HepG2 (cell line): ENCODE results near the gene CHST6. TPM values are rescaled to one million over a fixed set of nuclear protein-coding genes. Genes with fewer than 3 reads are reported as not detected.

ENCODE experiments used
- ATAC-seq: fragments of 200-7000 bp; cut with Tn5 transposase; 3 replicates; pipeline ENCODE4 v1.9.1; 2020; ENCODE audit warnings: mild to moderate bottlenecking, moderate library complexity
- BruUV-seq: library from RNA; stranded (reverse); fragments of 400-500 nt; replicated peaks from 2 replicates; lab custom pipeline; 2021; lab: Mats Ljungman, UMichigan
- CTCF ChIA-PET: fragments of 300-600 bp; formaldehyde crosslinking; extraction: SDS; loops from one replicate; lab custom pipeline; 2021; ENCODE audit warnings: low total read pairs, inconsistent platforms, low intra/inter-chr PET ratio; lab: Yijun Ruan, JAX
- POLR2A ChIA-PET: fragments of 350-600 bp; sonication (Branson Sonifier 250); formaldehyde crosslinking; loops from one replicate; lab custom pipeline; 2020; ENCODE audit warnings: antibody characterized with exemption, inconsistent platforms; lab: Yijun Ruan, JAX
- DNase-seq: peaks from one replicate; pipeline ENCODE4 v3.0.0-alpha.2; 2015; ENCODE audit warnings: low spot score
- FAIRE-seq: peaks from 3 replicates; lab custom pipeline; 2011; peaks lifted over from hg19 to GRCh38; lab: Jason Lieb, UNC
- H2AFZ ChIP-seq: one replicate; pipeline ENCODE4 v1.6.1; 2011; ENCODE audit warnings: low read length, inconsistent platforms
- H3K27ac ChIP-seq: fragments of 300-600 bp; 3 replicates; pipeline ENCODE4 v1.8.0; 2011; ENCODE audit warnings: mixed run types, mild to moderate bottlenecking, mixed read lengths, low read length, inconsistent platforms; ENCODE audit not compliant: insufficient read depth; ENCODE audit errors: extremely low read length
- H3K27me3 ChIP-seq, 2 experiments: fragments of 200-600 bp in 1 of 2; 2 replicates in 1 of 2; 3 replicates in 1 of 2; pipeline versions ENCODE4 v1.6.0 to v1.8.0; 2011; ENCODE audit warnings: low read length in 2 of 2, mild to moderate bottlenecking in 2 of 2, moderate library complexity in 2 of 2, inconsistent platforms in 1 of 2; ENCODE audit not compliant: insufficient read depth in 2 of 2, control insufficient read depth in 1 of 2
- H3K36me3 ChIP-seq, 2 experiments: fragments of 200-600 bp in 1 of 2; replicated peaks in 1 of 2; 2 replicates in 1 of 2; 3 replicates in 1 of 2; pipeline versions ENCODE4 v1.5.1 to v1.8.0; 2011; ENCODE audit warnings: low read length in 2 of 2, inconsistent platforms in 1 of 2; ENCODE audit not compliant: insufficient read depth in 2 of 2, control insufficient read depth in 1 of 2
- H3K4me1 ChIP-seq: 2 replicates; pipeline ENCODE4 v1.5.1; 2012; ENCODE audit warnings: low read length, inconsistent platforms; ENCODE audit not compliant: insufficient read depth
- H3K4me2 ChIP-seq: 2 replicates; pipeline ENCODE4 v1.6.0; 2011; ENCODE audit warnings: low read depth, low read length, inconsistent platforms
- H3K4me3 ChIP-seq, 3 experiments: fragments of 200-600 bp in 1 of 3; sonication (generic), shearing (Covaris generic) in 1 of 3; replicated peaks in 1 of 3; 2 replicates each; pipeline ENCODE4 v1.5.1; 2011 to 2016; ENCODE audit warnings: low read length in 3 of 3, inconsistent platforms in 2 of 3, low read depth in 2 of 3, mild to moderate bottlenecking in 2 of 3, control low read depth in 1 of 3, mixed read lengths in 1 of 3; ENCODE audit not compliant: insufficient read depth in 1 of 3
- H3K79me2 ChIP-seq: one replicate; pipeline ENCODE4 v1.6.1; 2011; ENCODE audit warnings: low read length, inconsistent platforms; ENCODE audit not compliant: insufficient read depth
- H3K9ac ChIP-seq: 2 replicates; pipeline ENCODE4 v1.6.0; 2011; ENCODE audit warnings: mild to moderate bottlenecking, low read depth, low read length, inconsistent platforms; ENCODE audit not compliant: insufficient read depth
- H3K9me3 ChIP-seq: 2 replicates; pipeline ENCODE4 v1.5.1; 2012; ENCODE audit warnings: mild to moderate bottlenecking, low read length
- H4K20me1 ChIP-seq: 2 replicates; pipeline ENCODE4 v1.6.0; 2011; ENCODE audit warnings: inconsistent platforms, mild to moderate bottlenecking, low read length, moderate library complexity; ENCODE audit not compliant: insufficient read depth
- ASH2L ChIP-seq: fragments of 300-600, 200-600 bp; sonication (generic); IDR thresholded peaks from 2 replicates; pipeline ENCODE4 v1.7.0; 2017; ENCODE audit warnings: low read depth, mild to moderate bottlenecking, moderate library complexity, mixed read lengths, low read length; ENCODE audit not compliant: insufficient read length
- DR1 ChIP-seq: sonication (generic); formaldehyde crosslinking; IDR thresholded peaks from 2 replicates; pipeline ENCODE4 v1.8.0; 2021; ENCODE audit warnings: mild to moderate bottlenecking, missing genetic modification reagents, inconsistent platforms
- HOXA9 ChIP-seq: sonication (generic); formaldehyde crosslinking; IDR thresholded peaks from 2 replicates; pipeline ENCODE4 v1.8.1; 2022; ENCODE audit warnings: missing genetic modification reagents, mild to moderate bottlenecking, moderate library complexity, borderline replicate concordance
- ISL2 ChIP-seq: sonication (generic); formaldehyde crosslinking; IDR thresholded peaks from 2 replicates; pipeline ENCODE4 v1.5.0; 2020; ENCODE audit warnings: missing genetic modification reagents
- NRL ChIP-seq: sonication (generic); formaldehyde crosslinking; IDR thresholded peaks from 2 replicates; pipeline ENCODE4 v1.5.0; 2020; ENCODE audit warnings: missing genetic modification reagents, mild to moderate bottlenecking, moderate library complexity, borderline replicate concordance
- SMARCE1 ChIP-seq: fragments of 450-650 bp; IDR thresholded peaks from 2 replicates; pipeline ENCODE4 v1.6.1; 2017; ENCODE audit warnings: borderline replicate concordance
- SP2 ChIP-seq: sonication (generic); formaldehyde crosslinking; IDR thresholded peaks from 2 replicates; pipeline ENCODE4 v1.5.1; 2020; ENCODE audit warnings: mild to moderate bottlenecking, missing genetic modification reagents
- SRF ChIP-seq: IDR thresholded peaks from 2 replicates; pipeline ENCODE4 v1.6.1; 2011; ENCODE audit warnings: mild to moderate bottlenecking, low read depth, low read length, moderate library complexity
- ZNF768 ChIP-seq: sonication (generic); formaldehyde crosslinking; IDR thresholded peaks from 2 replicates; pipeline ENCODE4 v1.4.0; 2020; ENCODE audit warnings: missing genetic modification reagents
- WGBS: methylation state at CpG from one replicate; pipeline ENCODE4 v1.1.6; 2017; ENCODE audit warnings: low lambda C conversion rate; 5-methylcytosine and 5-hydroxymethylcytosine counted together
- in situ Hi-C: cut with HindIII; loops from 2 replicates; pipeline ENCODE4 v1.10.0; 2017; ENCODE audit warnings: low pct_unique_long_range_greater_than_20kb; ENCODE audit not compliant: extremely low pct_ligation_motif_present
- intact Hi-C: fragments of 100-400 bp; cut with micrococcal nuclease; formaldehyde crosslinking; loops from one replicate; pipeline ENCODE4 v1.10.0; 2022; ENCODE audit not compliant: unreplicated experiment
- polyA plus RNA-seq, 8 experiments: library from polyadenylated mRNA; depleted of rRNA in 3 of 8; stranded (reverse) in 7 of 8; unstranded in 1 of 8; fragments of >200 nt; fragmentation: Illumina TruSeq in 4 of 8; extraction: Trizol in 4 of 8; gene quantifications; 2 replicates each; pipeline versions ENCODE4 v1.2.1 to v1.2.3, GENCODE V29; 2011 to 2016; ENCODE audit warnings: low read depth in 4 of 8, missing spikeins in 1 of 8, mixed read lengths in 1 of 8; ENCODE audit not compliant: insufficient read depth in 1 of 8
- total RNA-seq, 5 experiments: library from RNA; depleted of rRNA; stranded (reverse); fragments of >200 nt; fragmentation: Illumina TruSeq; extraction: Trizol; gene quantifications; 2 replicates each; pipeline ENCODE4 v1.2.3, GENCODE V29; 2016; ENCODE audit warnings: low read depth in 1 of 5
- TF ChIP-seq, protein P1 (sequence below): sonication (generic); formaldehyde crosslinking; IDR thresholded peaks from 2 replicates; pipeline ENCODE4 v1.4.0; 2020; ENCODE audit warnings: mild to moderate bottlenecking, missing genetic modification reagents
- TF ChIP-seq, protein P2 (sequence below): sonication (generic); formaldehyde crosslinking; IDR thresholded peaks from 2 replicates; pipeline ENCODE4 v1.4.0; 2020; ENCODE audit warnings: missing genetic modification reagents, low read depth, mild to moderate bottlenecking, borderline replicate concordance
- TF ChIP-seq, protein P3 (sequence below): sonication (generic); formaldehyde crosslinking; IDR thresholded peaks from 2 replicates; pipeline ENCODE4 v1.8.1; 2023; ENCODE audit warnings: mild to moderate bottlenecking, inconsistent platforms, moderate library complexity, missing genetic modification reagents, borderline replicate concordance
- TF ChIP-seq, protein P4 (sequence below): fragments of 450-650 bp; IDR thresholded peaks from 2 replicates; pipeline ENCODE4 v1.6.1; 2016
- TF ChIP-seq, protein P5 (sequence below): sonication (generic); formaldehyde crosslinking; IDR thresholded peaks from 2 replicates; pipeline ENCODE4 v1.5.0; 2020; ENCODE audit warnings: missing genetic modification reagents
- TF ChIP-seq, protein P6 (sequence below): sonication (generic); formaldehyde crosslinking; IDR thresholded peaks from 2 replicates; pipeline ENCODE4 v1.5.1; 2020; ENCODE audit warnings: missing genetic modification reagents, mild to moderate bottlenecking, borderline replicate concordance
- TF ChIP-seq, protein P7 (sequence below): sonication (generic); formaldehyde crosslinking; IDR thresholded peaks from 2 replicates; pipeline ENCODE4 v1.8.1; 2022; ENCODE audit warnings: mild to moderate bottlenecking, missing genetic modification reagents

Gene CHST6
- total and polyA plus RNA-seq, 2 of the 13 experiments (the other 11 are each of a cell fraction or from before 2014, with no cell fraction given) = 0.18 to 0.91 TPM

DNA sequence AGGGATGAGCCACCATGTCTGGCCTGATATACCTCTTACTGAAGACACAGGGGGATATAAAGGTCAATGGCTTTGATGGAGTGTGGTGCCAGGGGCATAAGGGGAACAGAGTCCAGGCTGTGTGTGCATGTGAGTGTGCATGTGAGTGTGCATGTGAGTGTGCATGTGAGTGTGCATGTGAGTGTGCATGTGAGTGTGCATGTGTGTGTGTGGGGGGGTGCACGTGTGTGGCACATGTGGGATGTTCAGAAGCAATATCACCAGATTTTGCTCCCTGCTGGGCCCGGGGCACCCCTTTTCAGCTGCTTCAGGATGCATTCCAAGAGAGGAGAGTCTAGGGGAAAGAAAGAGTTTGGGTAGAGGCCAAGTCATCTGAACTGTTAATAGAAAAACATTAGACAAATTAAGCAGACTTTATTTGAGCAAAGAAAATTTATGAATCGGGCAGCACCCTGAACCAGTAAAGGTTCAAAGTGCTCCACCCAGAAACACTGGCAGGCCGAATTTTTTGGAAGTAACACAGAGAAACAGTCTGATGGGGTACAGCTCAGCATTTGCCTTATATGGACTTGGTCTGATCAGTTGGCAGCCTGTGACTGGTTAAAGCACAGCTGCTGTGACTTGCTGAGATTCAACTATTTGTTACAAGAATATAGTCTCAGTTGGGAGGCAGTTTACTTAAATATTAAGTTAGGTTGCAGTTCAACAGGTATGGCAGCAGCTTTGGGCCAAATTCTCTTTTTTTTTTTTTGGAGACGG is 31.0 kb upstream of the CHST6 start:
- BruUV-seq = no TSS peak

More for the DNA sequence above, 31.0 kb upstream of the CHST6 start:
- H3K4me2 ChIP-seq = no peak overlapping the region
- H3K9me3 ChIP-seq = no peaks in the 10 kb centered on the region
- no peaks in the 10 kb centered on the region for H4K20me1 ChIP-seq
- CTCF ChIA-PET = no interaction called here
- H3K27ac ChIP-seq = no peak overlapping the region
- no peak overlapping the region for H3K4me3 ChIP-seq
- intact Hi-C loops (no loop called here), in situ Hi-C loops (no loop called here)
- no peak overlapping the region for H2AFZ ChIP-seq
- TF ChIP-seq ASH2L (peak; percentile 44), ISL2 (CRISPR knock-in tag) (no peak), NRL (no peak), ZNF768 (CRISPR knock-in tag) (no peak), HOXA9 (CRISPR knock-in tag) (no peak), SRF (peak; percentile 76; the same call in 1 of the 2 replicates), SMARCE1 (no peak), SP2 (CRISPR knock-in tag) (no peak), DR1 (no peak)
- TF ChIP-seq, protein P1, sequence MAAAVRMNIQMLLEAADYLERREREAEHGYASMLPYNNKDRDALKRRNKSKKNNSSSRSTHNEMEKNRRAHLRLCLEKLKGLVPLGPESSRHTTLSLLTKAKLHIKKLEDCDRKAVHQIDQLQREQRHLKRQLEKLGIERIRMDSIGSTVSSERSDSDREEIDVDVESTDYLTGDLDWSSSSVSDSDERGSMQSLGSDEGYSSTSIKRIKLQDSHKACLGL (CRISPR knock-in tag) = no peak
- TF ChIP-seq, protein P2, sequence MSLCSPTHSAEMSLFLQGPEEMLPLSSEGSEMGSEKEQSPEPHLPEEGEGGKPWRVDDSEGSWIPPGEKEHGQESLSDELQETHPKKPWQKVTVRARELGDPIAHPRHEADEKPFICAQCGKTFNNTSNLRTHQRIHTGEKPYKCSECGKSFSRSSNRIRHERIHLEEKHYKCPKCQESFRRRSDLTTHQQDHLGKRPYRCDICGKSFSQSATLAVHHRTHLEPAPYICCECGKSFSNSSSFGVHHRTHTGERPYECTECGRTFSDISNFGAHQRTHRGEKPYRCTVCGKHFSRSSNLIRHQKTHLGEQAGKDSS = no peak
- TF ChIP-seq, protein P3, sequence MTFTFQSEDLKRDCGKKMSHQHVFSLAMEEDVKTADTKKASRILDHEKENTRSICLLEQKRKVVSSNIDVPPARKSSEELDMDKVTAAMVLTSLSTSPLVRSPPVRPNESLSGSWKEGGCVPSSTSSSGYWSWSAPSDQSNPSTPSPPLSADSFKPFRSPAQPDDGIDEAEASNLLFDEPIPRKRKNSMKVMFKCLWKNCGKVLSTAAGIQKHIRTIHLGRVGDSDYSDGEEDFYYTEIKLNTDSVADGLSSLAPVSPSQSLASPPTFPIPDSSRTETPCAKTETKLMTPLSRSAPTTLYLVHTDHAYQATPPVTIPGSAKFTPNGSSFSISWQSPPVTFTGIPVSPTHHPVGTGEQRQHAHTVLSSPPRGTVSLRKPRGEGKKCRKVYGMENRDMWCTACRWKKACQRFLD (CRISPR knock-in tag) = no peak
- TF ChIP-seq, protein P4, sequence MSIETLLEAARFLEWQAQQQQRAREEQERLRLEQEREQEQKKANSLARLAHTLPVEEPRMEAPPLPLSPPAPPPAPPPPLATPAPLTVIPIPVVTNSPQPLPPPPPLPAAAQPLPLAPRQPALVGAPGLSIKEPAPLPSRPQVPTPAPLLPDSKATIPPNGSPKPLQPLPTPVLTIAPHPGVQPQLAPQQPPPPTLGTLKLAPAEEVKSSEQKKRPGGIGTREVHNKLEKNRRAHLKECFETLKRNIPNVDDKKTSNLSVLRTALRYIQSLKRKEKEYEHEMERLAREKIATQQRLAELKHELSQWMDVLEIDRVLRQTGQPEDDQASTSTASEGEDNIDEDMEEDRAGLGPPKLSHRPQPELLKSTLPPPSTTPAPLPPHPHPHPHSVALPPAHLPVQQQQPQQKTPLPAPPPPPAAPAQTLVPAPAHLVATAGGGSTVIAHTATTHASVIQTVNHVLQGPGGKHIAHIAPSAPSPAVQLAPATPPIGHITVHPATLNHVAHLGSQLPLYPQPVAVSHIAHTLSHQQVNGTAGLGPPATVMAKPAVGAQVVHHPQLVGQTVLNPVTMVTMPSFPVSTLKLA = peak; percentile 80
- TF ChIP-seq, protein P5, sequence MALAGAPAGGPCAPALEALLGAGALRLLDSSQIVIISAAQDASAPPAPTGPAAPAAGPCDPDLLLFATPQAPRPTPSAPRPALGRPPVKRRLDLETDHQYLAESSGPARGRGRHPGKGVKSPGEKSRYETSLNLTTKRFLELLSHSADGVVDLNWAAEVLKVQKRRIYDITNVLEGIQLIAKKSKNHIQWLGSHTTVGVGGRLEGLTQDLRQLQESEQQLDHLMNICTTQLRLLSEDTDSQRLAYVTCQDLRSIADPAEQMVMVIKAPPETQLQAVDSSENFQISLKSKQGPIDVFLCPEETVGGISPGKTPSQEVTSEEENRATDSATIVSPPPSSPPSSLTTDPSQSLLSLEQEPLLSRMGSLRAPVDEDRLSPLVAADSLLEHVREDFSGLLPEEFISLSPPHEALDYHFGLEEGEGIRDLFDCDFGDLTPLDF (CRISPR knock-in tag) = no peak
- TF ChIP-seq, protein P6, sequence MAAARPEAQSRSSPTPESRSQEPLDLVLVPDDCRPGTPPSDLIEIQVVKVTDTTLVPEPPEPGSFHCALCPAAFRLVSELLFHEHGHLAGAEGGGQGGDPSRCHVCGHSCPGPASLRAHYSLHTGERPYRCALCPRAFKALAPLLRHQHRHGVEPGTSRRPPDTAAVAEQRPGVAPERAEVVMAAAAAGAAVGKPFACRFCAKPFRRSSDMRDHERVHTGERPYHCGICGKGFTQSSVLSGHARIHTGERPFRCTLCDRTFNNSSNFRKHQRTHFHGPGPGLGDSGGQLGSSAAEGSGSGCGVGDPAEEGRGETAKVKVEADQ (CRISPR knock-in tag) = no peak
- TF ChIP-seq, protein P7, sequence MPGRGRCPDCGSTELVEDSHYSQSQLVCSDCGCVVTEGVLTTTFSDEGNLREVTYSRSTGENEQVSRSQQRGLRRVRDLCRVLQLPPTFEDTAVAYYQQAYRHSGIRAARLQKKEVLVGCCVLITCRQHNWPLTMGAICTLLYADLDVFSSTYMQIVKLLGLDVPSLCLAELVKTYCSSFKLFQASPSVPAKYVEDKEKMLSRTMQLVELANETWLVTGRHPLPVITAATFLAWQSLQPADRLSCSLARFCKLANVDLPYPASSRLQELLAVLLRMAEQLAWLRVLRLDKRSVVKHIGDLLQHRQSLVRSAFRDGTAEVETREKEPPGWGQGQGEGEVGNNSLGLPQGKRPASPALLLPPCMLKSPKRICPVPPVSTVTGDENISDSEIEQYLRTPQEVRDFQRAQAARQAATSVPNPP (CRISPR knock-in tag) = no peak
- WGBS = 52% methylated on average over 5 of the region's 5 CpGs
- DNase-seq (no peak), FAIRE-seq (no peak), ATAC-seq (no peak)
- no peaks in the 10 kb centered on the region for H3K79me2 ChIP-seq
- H3K27me3 ChIP-seq = no peaks in the 10 kb centered on the region
- POLR2A ChIA-PET = no interaction called here
- no peak overlapping the region for H3K9ac ChIP-seq
- H3K36me3 ChIP-seq = no peaks in the 10 kb centered on the region
- peaks cover 18% of the 10 kb centered on the region for H3K4me1 ChIP-seq
